CD4-positive, CD25-positive, alpha-beta regulatory T cell (primary cell): Measurements from ENCODE around the gene EXOC6B. TPM values are rescaled to one million over a fixed set of nuclear protein-coding genes. Genes with fewer than 3 reads are reported as not detected.

Source experiments
- ATAC-seq, 2 donors: fragments of 150-1000 bp; cut with Tn5 transposase; one replicate each; pipeline ENCODE4 v1.10.0; 2021; ENCODE audit warnings: low read depth in 2 of 2, moderate number of reproducible peaks in 2 of 2, moderate library complexity in 1 of 2
- DNase-seq, 3 donors: peaks; one replicate each; pipeline versions ENCODE4 v3.0.0 to v3.0.0-alpha.2; 2012 to 2022; ENCODE audit warnings: mixed read lengths in 1 of 3
- H3K27ac ChIP-seq: one replicate; pipeline ENCODE4 v1.7.0; 2013; ENCODE audit warnings: mild to moderate bottlenecking, low read length; ENCODE audit not compliant: insufficient read depth, poor library complexity, severe bottlenecking
- H3K27me3 ChIP-seq: one replicate; pipeline ENCODE4 v1.7.0; 2013; ENCODE audit warnings: low read length; ENCODE audit not compliant: control insufficient read depth, insufficient read depth
- H3K36me3 ChIP-seq: one replicate; pipeline ENCODE4 v1.7.0; 2013; ENCODE audit warnings: mild to moderate bottlenecking, low read length, moderate library complexity; ENCODE audit not compliant: control insufficient read depth, insufficient read depth
- H3K4me1 ChIP-seq: 2 replicates; pipeline ENCODE4 v1.7.0; 2013; ENCODE audit warnings: mild to moderate bottlenecking, low read length; ENCODE audit not compliant: insufficient read depth, control insufficient read depth, poor library complexity, severe bottlenecking
- H3K4me3 ChIP-seq: one replicate; pipeline ENCODE4 v1.7.0; 2013; ENCODE audit warnings: low read depth, mild to moderate bottlenecking, low read length, moderate library complexity
- H3K9me3 ChIP-seq, 2 experiments: 1 replicate in 1 of 2; 2 replicates in 1 of 2; pipeline ENCODE4 v1.7.0; 2013; ENCODE audit warnings: low read length in 2 of 2, mild to moderate bottlenecking in 1 of 2, moderate library complexity in 1 of 2; ENCODE audit not compliant: control insufficient read depth in 2 of 2
- H3K27ac Mint-ChIP-seq, 3 donors: one replicate each; pipeline ENCODE4 v1.8.0; 2020 to 2022; ENCODE audit warnings: mild to moderate bottlenecking in 3 of 3, mixed read lengths in 3 of 3, moderate library complexity in 2 of 3
- H3K27me3 Mint-ChIP-seq: one replicate; pipeline ENCODE4 v1.8.0; 2022; ENCODE audit warnings: mild to moderate bottlenecking, mixed read lengths
- H3K36me3 Mint-ChIP-seq: one replicate; pipeline ENCODE4 v1.8.0; 2020; ENCODE audit warnings: mixed read lengths
- H3K4me1 Mint-ChIP-seq, 4 donors: one replicate each; pipeline ENCODE4 v1.8.0; 2020 to 2022; ENCODE audit warnings: mixed read lengths in 4 of 4, mild to moderate bottlenecking in 1 of 4
- H3K4me3 Mint-ChIP-seq, 4 donors: one replicate each; pipeline ENCODE4 v1.8.0; 2020 to 2022; ENCODE audit warnings: mild to moderate bottlenecking in 4 of 4, mixed read lengths in 4 of 4, moderate library complexity in 3 of 4
- H3K9me3 Mint-ChIP-seq, 7 donors: one replicate each; pipeline ENCODE4 v1.8.0; 2020 to 2022; ENCODE audit warnings: mixed read lengths in 7 of 7, mild to moderate bottlenecking in 3 of 7, moderate library complexity in 2 of 7
- polyA plus RNA-seq, 4 donors: library from polyadenylated mRNA; unstranded; fragments of 300-500 nt; fragmentation: Illumina TruSeq; gene quantifications; one replicate each; pipeline ENCODE4 v1.2.3, GENCODE V29; 2021
- total RNA-seq: library from RNA; stranded (reverse); gene quantifications from one replicate; pipeline ENCODE4 v1.2.3, GENCODE V29; 2022

EXOC6B gene
- total and polyA plus RNA-seq, 5 donors from 2014 or later: 1.5 to 20.8 (median 2.1) TPM

DNA sequence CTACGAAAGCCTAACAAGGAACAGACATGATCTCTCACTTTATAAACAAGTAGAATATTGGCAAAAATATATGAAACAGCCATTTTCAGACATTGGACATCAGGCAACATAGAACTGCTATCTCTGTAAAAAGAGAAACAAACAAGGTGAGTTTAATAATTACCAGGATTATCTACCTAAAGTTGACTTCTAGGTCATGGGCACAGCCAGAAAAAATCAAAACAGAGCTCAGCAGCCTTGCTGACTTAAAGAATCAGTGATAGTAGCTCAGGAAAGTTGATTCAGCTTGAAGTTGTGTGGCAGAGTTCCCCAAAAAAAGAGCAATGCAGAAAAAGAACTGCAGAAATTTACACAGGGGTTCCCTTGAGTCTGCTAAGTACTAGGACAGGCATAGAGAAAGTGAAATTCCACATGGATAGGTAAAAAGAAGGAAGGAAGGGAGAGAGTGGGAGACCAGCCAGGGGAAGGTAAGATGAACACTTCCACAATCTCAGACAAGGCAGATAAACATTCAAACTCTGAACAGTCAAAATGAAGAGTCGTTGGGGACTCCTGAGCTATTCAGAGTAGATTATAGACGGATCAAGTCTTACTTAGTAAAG is 102.0 kb downstream of the EXOC6B start:
- Histone ChIP-seq H3K4me3 (no peak overlapping the region), H3K27ac (no peak overlapping the region), H3K9me3 (no peaks in the 10 kb centered on the region), H3K36me3 (no peaks in the 10 kb centered on the region), H3K27me3 (no peaks in the 10 kb centered on the region), H3K4me1 (no peaks in the 10 kb centered on the region)
- Mint-ChIP-seq H3K27ac (no peak overlapping the region), H3K27me3 (no peaks in the 10 kb centered on the region), H3K9me3 (no peaks in the 10 kb centered on the region), H3K4me3 (no peak overlapping the region), H3K36me3 (peaks cover 13% of the 10 kb centered on the region), H3K4me1 (peaks cover 0 to 3% (median 0%) of the 10 kb centered on the region in 4 donors)
- ATAC-seq (no peak), DNase-seq (no peak)

DNA sequence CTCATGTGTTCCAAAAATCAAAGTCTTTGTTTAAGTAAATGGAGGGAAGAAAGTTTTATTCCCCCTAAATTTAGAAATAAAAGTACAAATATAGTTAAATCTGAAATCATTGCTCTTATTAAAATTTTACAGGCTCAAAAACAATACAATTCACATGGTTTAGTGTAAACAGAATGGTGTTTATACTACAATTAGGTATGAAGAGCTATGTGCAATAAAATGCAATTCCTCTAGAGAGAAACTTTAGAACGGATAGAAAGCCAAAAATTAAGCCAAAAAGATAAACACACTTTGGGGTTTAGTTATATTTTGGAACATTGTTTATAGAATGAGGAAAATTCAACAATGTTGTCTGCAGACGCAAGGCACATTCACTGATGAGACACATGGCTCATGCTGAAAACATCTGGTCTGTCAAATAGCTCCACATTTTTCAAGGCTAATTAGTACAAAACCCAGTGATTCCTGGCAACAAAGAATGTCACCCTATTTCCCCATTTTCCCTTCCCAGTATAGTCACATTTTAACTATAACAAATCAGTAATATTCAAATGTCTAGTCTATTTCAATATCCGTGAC is 103.3 kb downstream of the EXOC6B start:
- no peaks in the 10 kb centered on the region for H3K9me3 ChIP-seq
- ATAC-seq: no peak
- no peaks in the 10 kb centered on the region for H3K4me1 ChIP-seq
- H3K36me3 ChIP-seq: no peaks in the 10 kb centered on the region
- no peak overlapping the region for H3K27ac ChIP-seq
- no peak overlapping the region for H3K4me3 ChIP-seq
- Mint-ChIP-seq H3K36me3 (peaks cover 18% of the 10 kb centered on the region), H3K4me1 (peaks cover 0 to 3% (median 0%) of the 10 kb centered on the region in 4 donors), H3K4me3 (no peak overlapping the region), H3K27ac (no peak overlapping the region), H3K9me3 (no peaks in the 10 kb centered on the region), H3K27me3 (no peaks in the 10 kb centered on the region)
- DNase-seq: no peak
- H3K27me3 ChIP-seq: no peaks in the 10 kb centered on the region

DNA sequence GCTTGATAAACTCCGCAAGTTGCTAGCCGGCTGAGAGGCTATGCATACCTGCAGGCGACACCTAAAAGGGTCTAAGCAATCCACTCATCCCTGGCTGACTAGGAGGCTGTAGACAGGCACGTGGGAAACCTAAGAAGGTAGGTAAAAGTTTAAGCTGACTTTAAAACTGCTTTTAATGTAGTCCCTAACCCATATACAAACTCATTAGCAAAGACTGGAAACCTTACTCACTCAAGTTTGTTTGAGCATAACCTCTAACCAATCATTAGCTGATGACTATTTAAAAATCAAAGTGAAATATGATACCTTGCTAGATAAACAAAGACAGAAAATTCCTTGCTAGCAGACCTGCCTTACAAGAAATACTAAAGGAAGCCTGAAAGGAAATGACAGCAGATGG is 106.4 kb downstream of the EXOC6B start:
- Mint-ChIP-seq H3K4me1 (peaks cover 0 to 3% (median 0%) of the 10 kb centered on the region in 4 donors), H3K27ac (no peak overlapping the region), H3K4me3 (no peak overlapping the region), H3K9me3 (no peaks in the 10 kb centered on the region), H3K36me3 (peaks cover 33% of the 10 kb centered on the region), H3K27me3 (no peaks in the 10 kb centered on the region)
- H3K27me3 ChIP-seq: no peaks in the 10 kb centered on the region
- no peak overlapping the region for H3K4me3 ChIP-seq
- no peak overlapping the region for H3K27ac ChIP-seq
- no peak for DNase-seq
- no peaks in the 10 kb centered on the region for H3K36me3 ChIP-seq
- no peaks in the 10 kb centered on the region for H3K9me3 ChIP-seq
- H3K4me1 ChIP-seq: no peaks in the 10 kb centered on the region
- ATAC-seq: no peak

DNA sequence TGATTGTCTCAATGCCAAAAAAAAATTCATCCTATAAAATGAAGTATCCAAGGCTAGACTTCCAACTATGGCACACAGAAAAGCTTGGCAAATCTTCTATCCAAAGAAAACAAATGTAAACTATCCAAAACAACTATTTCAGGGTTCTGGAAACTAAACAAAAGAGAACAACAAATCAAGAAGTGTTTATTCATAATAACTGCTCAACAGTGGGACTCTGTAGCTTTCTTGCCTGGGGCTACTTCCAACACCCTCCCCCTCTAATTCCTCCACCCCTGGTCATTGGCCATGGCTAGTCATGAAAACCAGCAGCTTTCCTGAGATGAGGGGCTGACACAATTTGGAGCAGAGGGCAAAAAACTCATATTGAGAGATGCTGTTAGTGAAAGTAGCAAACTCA is 107.0 kb downstream of the EXOC6B start:
- Mint-ChIP-seq H3K36me3 (peaks cover 31% of the 10 kb centered on the region), H3K4me3 (no peak overlapping the region), H3K9me3 (no peaks in the 10 kb centered on the region), H3K27ac (no peak overlapping the region), H3K4me1 (peaks cover 0 to 3% (median 0%) of the 10 kb centered on the region in 4 donors), H3K27me3 (no peaks in the 10 kb centered on the region)
- H3K4me1 ChIP-seq: no peaks in the 10 kb centered on the region
- peaks cover 3% of the 10 kb centered on the region for H3K36me3 ChIP-seq
- no peaks in the 10 kb centered on the region for H3K27me3 ChIP-seq
- H3K4me3 ChIP-seq: no peak overlapping the region
- DNase-seq (no peak), ATAC-seq (no peak)
- no peak overlapping the region for H3K27ac ChIP-seq
- no peaks in the 10 kb centered on the region for H3K9me3 ChIP-seq

DNA sequence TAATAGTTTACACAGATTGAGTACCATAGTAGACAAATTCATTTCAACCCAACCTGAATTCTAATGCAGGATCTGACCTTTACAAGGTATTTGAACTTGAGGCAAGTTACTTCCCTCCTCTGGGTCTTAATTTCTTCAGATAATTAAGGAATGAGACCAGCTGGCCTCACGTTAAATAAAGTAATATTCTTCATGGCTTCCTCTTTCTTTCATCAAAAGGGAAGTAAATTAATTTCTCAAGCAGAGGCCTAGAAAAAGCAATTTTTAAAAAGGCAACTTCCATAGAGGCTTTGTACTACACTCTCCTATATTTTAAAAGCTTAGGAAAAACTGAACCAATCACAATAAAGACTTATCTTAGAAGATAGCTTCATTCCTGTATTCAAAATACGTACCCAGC is 109.2 kb downstream of the EXOC6B start:
- Histone ChIP-seq H3K9me3 (no peaks in the 10 kb centered on the region), H3K36me3 (peaks cover 13% of the 10 kb centered on the region), H3K27ac (no peak overlapping the region), H3K4me3 (no peak overlapping the region), H3K4me1 (no peaks in the 10 kb centered on the region), H3K27me3 (no peaks in the 10 kb centered on the region)
- Mint-ChIP-seq H3K9me3 (no peaks in the 10 kb centered on the region), H3K27me3 (no peaks in the 10 kb centered on the region), H3K27ac (no peak overlapping the region), H3K4me3 (no peak overlapping the region), H3K4me1 (peaks cover 0 to 3% (median 0%) of the 10 kb centered on the region in 4 donors), H3K36me3 (peaks cover 38% of the 10 kb centered on the region)
- no peak for DNase-seq
- ATAC-seq: no peak

DNA sequence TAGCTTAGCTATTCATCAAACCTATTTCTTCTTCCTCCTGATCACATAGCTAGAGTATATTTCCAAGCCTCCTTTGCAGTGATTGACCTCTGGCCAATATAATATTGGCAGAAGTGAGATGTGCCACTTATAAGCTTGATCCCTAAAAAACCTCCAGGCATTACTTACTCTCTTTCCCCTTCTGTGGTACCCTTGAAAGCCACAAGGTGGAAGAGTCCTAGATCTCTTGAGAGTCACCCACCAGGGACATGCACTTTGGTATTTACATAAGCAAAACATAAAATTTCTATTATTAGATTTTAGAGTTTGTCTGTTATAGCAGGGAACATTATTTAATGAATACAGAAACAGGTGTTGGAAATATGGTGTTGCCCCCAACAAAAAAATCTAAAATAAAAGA is 112.0 kb downstream of the EXOC6B start:
- H3K36me3 Mint-ChIP-seq: peaks cover 39% of the 10 kb centered on the region
- Histone ChIP-seq H3K36me3 (peaks cover 13% of the 10 kb centered on the region), H3K4me1 (no peaks in the 10 kb centered on the region), H3K9me3 (no peaks in the 10 kb centered on the region), H3K27ac (no peak overlapping the region), H3K27me3 (no peaks in the 10 kb centered on the region), H3K4me3 (no peak overlapping the region)
- no peak overlapping the region for H3K27ac Mint-ChIP-seq
- H3K27me3 Mint-ChIP-seq: no peaks in the 10 kb centered on the region
- H3K4me1 Mint-ChIP-seq: no peaks in the 10 kb centered on the region
- DNase-seq (no peak), ATAC-seq (no peak)
- H3K4me3 Mint-ChIP-seq: no peak overlapping the region
- no peaks in the 10 kb centered on the region for H3K9me3 Mint-ChIP-seq

DNA sequence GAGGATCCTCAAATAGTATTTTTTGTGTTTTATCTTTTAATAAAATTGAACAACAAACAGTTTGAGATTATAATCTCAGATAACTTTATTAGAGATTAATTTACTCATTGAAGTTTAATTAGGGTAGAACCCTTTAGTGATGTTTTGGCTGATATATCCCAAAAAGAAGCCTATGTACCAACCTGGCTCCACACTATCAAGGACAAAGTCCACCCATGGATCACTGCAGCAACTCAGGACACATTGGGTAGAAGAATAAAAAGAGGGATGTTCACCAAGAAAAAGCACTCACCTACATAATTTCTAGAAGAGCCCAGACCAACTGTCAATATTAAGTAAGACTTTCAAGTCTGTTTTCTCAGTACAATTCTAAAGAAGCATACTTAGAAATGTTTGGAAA is 112.9 kb downstream of the EXOC6B start:
- H3K27me3 ChIP-seq: no peaks in the 10 kb centered on the region
- ATAC-seq: no peak
- Mint-ChIP-seq H3K36me3 (peaks cover 37% of the 10 kb centered on the region), H3K9me3 (no peaks in the 10 kb centered on the region), H3K27me3 (no peaks in the 10 kb centered on the region), H3K27ac (no peak overlapping the region), H3K4me3 (no peak overlapping the region), H3K4me1 (no peaks in the 10 kb centered on the region)
- H3K9me3 ChIP-seq: no peaks in the 10 kb centered on the region
- no peak overlapping the region for H3K4me3 ChIP-seq
- H3K36me3 ChIP-seq: peaks cover 13% of the 10 kb centered on the region
- H3K27ac ChIP-seq: no peak overlapping the region
- DNase-seq: no peak
- H3K4me1 ChIP-seq: no peaks in the 10 kb centered on the region

DNA sequence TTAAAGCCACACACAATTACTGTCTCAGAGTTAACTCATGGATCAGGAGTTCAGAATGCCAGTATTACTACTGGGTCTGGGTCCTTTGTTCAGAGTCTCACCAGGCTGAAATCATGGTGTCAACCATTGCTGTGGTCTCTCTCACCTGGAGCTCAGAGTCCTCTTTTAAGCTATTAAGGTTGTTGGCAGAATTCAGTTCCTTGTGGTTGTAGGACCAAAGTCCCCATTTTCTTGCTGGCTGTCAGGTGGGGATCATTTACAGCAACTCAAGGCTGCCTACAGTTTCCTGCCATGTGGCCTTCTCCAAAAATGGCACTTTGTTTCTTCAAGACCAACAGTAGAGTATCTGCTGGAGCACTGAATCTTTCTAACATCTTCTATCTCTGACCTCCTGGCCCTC is 113.5 kb downstream of the EXOC6B start:
- no peaks in the 10 kb centered on the region for H3K4me1 Mint-ChIP-seq
- Histone ChIP-seq H3K36me3 (peaks cover 13% of the 10 kb centered on the region), H3K4me3 (no peak overlapping the region), H3K27ac (no peak overlapping the region), H3K9me3 (no peaks in the 10 kb centered on the region), H3K4me1 (no peaks in the 10 kb centered on the region), H3K27me3 (no peaks in the 10 kb centered on the region)
- no peak overlapping the region for H3K4me3 Mint-ChIP-seq
- no peaks in the 10 kb centered on the region for H3K27me3 Mint-ChIP-seq
- no peaks in the 10 kb centered on the region for H3K9me3 Mint-ChIP-seq
- H3K27ac Mint-ChIP-seq: no peak overlapping the region
- peaks cover 32% of the 10 kb centered on the region for H3K36me3 Mint-ChIP-seq
- ATAC-seq: no peak
- no peak for DNase-seq
